SK-N-MC (cell line): ENCODE results near the gene ORMDL2.

Experiments used
- EZH2 ChIP-seq: fragments of 200-600 bp; sonication (generic); IDR thresholded peaks from one replicate; pipeline ENCODE4 v1.6.1; 2017; ENCODE audit warnings: antibody characterized with exemption
- POLR2AphosphoS5 ChIP-seq: IDR thresholded peaks from 2 replicates; pipeline ENCODE4 v1.6.1; 2012; ENCODE audit warnings: mild to moderate bottlenecking, low read depth, low read length, borderline replicate concordance

DNA sequence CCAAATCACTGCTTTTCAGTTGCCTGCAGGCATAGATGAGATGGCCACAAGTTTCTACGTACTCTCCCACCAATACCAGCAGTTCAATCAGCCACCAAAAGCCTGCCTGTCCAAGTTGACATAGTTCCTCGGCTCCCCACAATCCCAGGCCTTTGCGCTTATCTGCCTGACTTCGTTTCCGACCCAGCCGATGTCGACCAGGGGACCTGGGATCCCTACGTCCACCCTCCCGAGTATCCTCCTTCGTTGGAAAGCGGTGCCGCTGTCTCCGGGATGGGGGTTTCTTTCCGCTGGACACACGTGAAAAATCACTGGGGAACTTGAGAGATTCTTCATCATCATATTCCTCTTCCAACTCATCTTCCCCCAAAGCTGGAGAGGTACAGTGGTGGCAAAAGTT is 10.0 kb downstream of the ORMDL2 start:
- TF ChIP-seq POLR2AphosphoS5 (no peak), EZH2 (no peak)
